Measurements from ENCODE around the gene IGF2BP1. TPM values are rescaled to one million over a fixed set of nuclear protein-coding genes. Genes with fewer than 3 reads are reported as not detected.
"Not testable (repeated sequence)": the region's sequence is repeated elsewhere in the genome, so short reads cannot be mapped to it uniquely, and the experiment has no call there.

The IGF2BP1 gene
- total RNA-seq, 1 experiment from 2014 or later: 14.8 TPM

- no peak for DNase-seq (ENCODE audit: low spot score)
These were observed 95.9 kb downstream of the IGF2BP1 start for GRCh38 chr17:49093131-49093530.

GRCh38 chr17:49100601-49101000 lies 103.4 kb downstream of the IGF2BP1 start:
- no peak for DNase-seq (ENCODE audit: low spot score)

DNA sequence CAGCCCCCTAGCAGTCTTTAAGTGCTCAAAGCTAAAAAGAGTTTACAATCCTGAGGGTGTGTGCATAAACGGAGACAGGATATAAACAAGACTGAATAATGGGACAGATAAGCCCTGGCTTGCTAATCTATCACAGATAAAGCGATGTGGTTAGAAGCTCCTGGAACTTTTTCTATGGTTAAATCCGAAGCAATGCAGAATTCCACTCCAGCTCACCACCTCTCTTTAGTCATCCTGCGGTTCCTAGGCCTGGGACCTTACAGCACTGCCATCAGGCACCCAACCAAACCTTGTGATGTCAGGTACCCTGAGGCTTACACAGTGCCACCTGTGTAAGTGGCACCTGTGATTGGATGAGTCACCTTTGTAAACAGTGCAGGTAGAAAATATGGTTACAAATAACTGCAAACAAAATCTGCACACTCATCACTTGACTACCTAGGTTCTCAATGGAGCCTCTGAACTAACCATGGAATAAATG lies 103.9 kb downstream of the IGF2BP1 start:
- peak; percentile 96 for DNase-seq (ENCODE audit: low spot score)

GRCh38 chr17:49103360-49103759 lies 106.2 kb downstream of the IGF2BP1 start:
- DNase-seq (ENCODE audit: low spot score): not testable (repeated sequence)

DNA sequence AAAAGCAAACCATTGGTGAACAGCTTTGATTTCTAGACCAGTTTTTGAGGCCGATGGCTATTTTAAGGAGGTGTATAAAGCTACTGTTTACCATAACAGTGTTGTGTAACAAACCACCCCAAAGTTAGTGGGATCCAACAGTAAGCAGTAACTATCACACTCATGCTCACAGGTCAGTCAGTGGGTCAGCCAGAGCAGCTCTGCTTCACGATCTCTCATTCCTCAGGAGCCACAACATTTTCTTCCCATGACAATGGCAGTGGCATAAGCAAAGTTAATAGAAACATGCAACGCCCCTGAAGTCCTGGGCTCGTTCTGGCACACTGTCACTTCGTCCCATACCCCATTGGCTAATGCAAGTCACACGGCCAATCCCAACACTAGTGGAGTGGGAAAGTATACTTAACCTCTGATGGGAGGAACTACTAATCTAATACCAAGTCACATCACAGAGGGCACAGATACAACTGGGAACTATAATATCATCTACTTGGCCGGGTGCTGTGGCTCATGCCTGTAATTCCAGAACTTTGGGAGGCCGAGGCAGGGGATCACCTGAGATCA lies 107.4 kb downstream of the IGF2BP1 start:
- no peak for DNase-seq (ENCODE audit: low spot score)

Other genes with a start within 250 kb of the IGF2BP1 start
- gene TTLL6, start 180.2 kb upstream of the IGF2BP1 start, total RNA-seq (2014; rRNA removed; shearing (Covaris generic)): 0.02 TPM in 1 of 2 replicates, not detected in the other
- 50.3 and 78.4 TPM in 2 replicates for gene CALCOCO2, start 166.3 kb upstream of the IGF2BP1 start, total RNA-seq (2014; rRNA removed; shearing (Covaris generic))
- 154 and 231 TPM in 2 replicates for gene ATP5MC1, start 104.6 kb upstream of the IGF2BP1 start, total RNA-seq (2014; rRNA removed; shearing (Covaris generic))
- gene UBE2Z, start 89.0 kb upstream of the IGF2BP1 start, total RNA-seq (2014; rRNA removed; shearing (Covaris generic)): 112 and 118 TPM in 2 replicates
- gene SNF8, start 52.5 kb upstream of the IGF2BP1 start, total RNA-seq (2014; rRNA removed; shearing (Covaris generic)): 157 and 175 TPM in 2 replicates
- gene GIP, start 28.8 kb upstream of the IGF2BP1 start, total RNA-seq (2014; rRNA removed; shearing (Covaris generic)): not detected in 2 replicates
- not detected in 2 replicates for gene B4GALNT2, start 135.4 kb downstream of the IGF2BP1 start, total RNA-seq (2014; rRNA removed; shearing (Covaris generic))
- not detected in 2 replicates for gene GNGT2, start 213.2 kb downstream of the IGF2BP1 start, total RNA-seq (2014; rRNA removed; shearing (Covaris generic))
- gene ABI3, start 213.3 kb downstream of the IGF2BP1 start, total RNA-seq (2014; rRNA removed; shearing (Covaris generic)): 0.07 and 0.41 TPM in 2 replicates
- gene PHOSPHO1, start 233.4 kb downstream of the IGF2BP1 start, total RNA-seq (2014; rRNA removed; shearing (Covaris generic)): 0.22 TPM in 1 of 2 replicates, not detected in the other